ENCODE measurements around the gene ANKS3. TPM values are rescaled to one million over a fixed set of nuclear protein-coding genes. Genes with fewer than 3 reads are reported as not detected.

ANKS3 gene
- total RNA-seq, 1 experiment from 2014 or later, result 32.8 TPM

GRCh38 chr16:4661661-4662060, 72.4 kb downstream of the ANKS3 start:
- Histone ChIP-seq H3K4me1 (replicated peaks; ENCODE audit: insufficient read depth) (no peaks in the 10 kb centered on the region), H3K79me2 (ENCODE audit: low read depth) (no peaks in the 10 kb centered on the region), H4K20me1 (ENCODE audit: insufficient read depth) (no peaks in the 10 kb centered on the region), H3K4me2 (no peak overlapping the region), H3K4me3 (no peak overlapping the region), H3K9me3 (ENCODE audit: insufficient read depth, low read depth) (no peaks in the 10 kb centered on the region), H3K36me3 (ENCODE audit: low read depth) (no peaks in the 10 kb centered on the region), H3F3A (ENCODE audit: insufficient read depth, low read depth) (no peaks in the 10 kb centered on the region), H3K27ac (no peak overlapping the region), H3K27me3 (ENCODE audit: insufficient read depth, low read depth) (no peaks in the 10 kb centered on the region), H2AFZ (no peak overlapping the region), H3K9me2 (ENCODE audit: insufficient read depth) (no peaks in the 10 kb centered on the region)
- TF ChIP-seq EZH2 (IDR thresholded peaks at IDR 0.05; ENCODE audit: low read depth) (no peak), CTCF (conservative IDR thresholded peaks at IDR 0.05) (no peak)
- BruUV-seq (replicated peaks), result no TSS peak
- intact Hi-C loops (cut with micrococcal nuclease; ENCODE audit: unreplicated experiment), result no loop called here
- DNase-seq, result no peak
- ChIA-PET CTCF (no interaction called here), POLR2A (ENCODE audit: unreplicated experiment) (no interaction called here)

DNA sequence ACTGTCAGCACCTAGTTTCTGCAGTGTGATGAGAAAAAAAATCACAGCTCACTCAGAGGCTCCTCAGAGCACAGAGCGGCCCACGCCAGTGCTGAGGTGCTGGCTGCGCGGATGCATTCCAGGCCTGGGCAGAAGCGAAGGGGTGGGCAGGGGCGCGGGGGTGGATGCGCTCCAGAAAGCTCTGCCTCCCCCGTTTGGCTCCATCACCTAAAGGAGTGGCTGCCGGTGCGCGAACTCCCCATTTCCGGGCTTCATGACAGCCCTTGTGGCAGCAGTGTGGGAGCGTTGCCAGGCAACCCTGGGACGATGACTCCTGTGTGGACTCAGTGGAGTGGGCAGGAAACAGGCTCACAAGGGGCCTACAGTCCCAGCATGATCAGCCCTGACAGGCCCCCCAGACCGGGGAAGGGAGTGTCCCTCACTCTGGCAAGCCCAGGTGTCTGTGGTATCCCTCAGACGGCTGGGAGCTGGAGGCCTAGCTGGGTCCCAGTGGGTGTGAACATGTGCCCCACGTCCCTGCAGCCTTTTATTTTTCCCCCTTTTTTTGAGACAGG, 73.5 kb downstream of the ANKS3 start:
- H3K27me3 ChIP-seq (ENCODE audit: insufficient read depth, low read depth), result no peaks in the 10 kb centered on the region
- H3K9me3 ChIP-seq (ENCODE audit: insufficient read depth, low read depth), result no peaks in the 10 kb centered on the region
- intact Hi-C loops (cut with micrococcal nuclease; ENCODE audit: unreplicated experiment), result no loop called here
- no peak overlapping the region for H3K27ac ChIP-seq
- no peak overlapping the region for H2AFZ ChIP-seq
- ChIA-PET CTCF (no interaction called here), POLR2A (ENCODE audit: unreplicated experiment) (no interaction called here)
- no peak overlapping the region for H3K4me3 ChIP-seq
- no TSS peak for BruUV-seq (replicated peaks)
- H3K4me1 ChIP-seq (replicated peaks; ENCODE audit: insufficient read depth), result no peaks in the 10 kb centered on the region
- H4K20me1 ChIP-seq (ENCODE audit: insufficient read depth), result no peaks in the 10 kb centered on the region
- no peaks in the 10 kb centered on the region for H3K79me2 ChIP-seq (ENCODE audit: low read depth)
- H3F3A ChIP-seq (ENCODE audit: insufficient read depth, low read depth), result no peaks in the 10 kb centered on the region
- H3K4me2 ChIP-seq, result no peak overlapping the region
- no peaks in the 10 kb centered on the region for H3K9me2 ChIP-seq (ENCODE audit: insufficient read depth)
- H3K36me3 ChIP-seq (ENCODE audit: low read depth), result no peaks in the 10 kb centered on the region
- TF ChIP-seq CTCF (conservative IDR thresholded peaks at IDR 0.05) (no peak), EZH2 (IDR thresholded peaks at IDR 0.05; ENCODE audit: low read depth) (no peak)
- DNase-seq, result no peak

GRCh38 chr16:4659363-4660353, 74.4 kb downstream of the ANKS3 start:
- Histone ChIP-seq H3K9me3 (ENCODE audit: insufficient read depth, low read depth) (no peaks in the 10 kb centered on the region), H3K79me2 (ENCODE audit: low read depth) (no peaks in the 10 kb centered on the region), H2AFZ (no peak overlapping the region), H3K9me2 (ENCODE audit: insufficient read depth) (no peaks in the 10 kb centered on the region), H3K4me3 (no peak overlapping the region), H4K20me1 (ENCODE audit: insufficient read depth) (no peaks in the 10 kb centered on the region), H3F3A (ENCODE audit: insufficient read depth, low read depth) (no peaks in the 10 kb centered on the region), H3K27me3 (ENCODE audit: insufficient read depth, low read depth) (no peaks in the 10 kb centered on the region), H3K4me1 (replicated peaks; ENCODE audit: insufficient read depth) (no peaks in the 10 kb centered on the region), H3K27ac (no peak overlapping the region), H3K36me3 (ENCODE audit: low read depth) (no peaks in the 10 kb centered on the region), H3K4me2 (no peak overlapping the region)
- CTCF ChIA-PET, result no interaction called here
- TF ChIP-seq EZH2 (IDR thresholded peaks at IDR 0.05; ENCODE audit: low read depth), result no peak
- TF ChIP-seq CTCF (conservative IDR thresholded peaks at IDR 0.05), result no peak
- intact Hi-C loops (cut with micrococcal nuclease; ENCODE audit: unreplicated experiment), result no loop called here
- DNase-seq, result no peak
- POLR2A ChIA-PET (ENCODE audit: unreplicated experiment), result no interaction called here
- no TSS peak for BruUV-seq (replicated peaks)
